H1 (cell line): ENCODE data around the gene OR52E8.

Experiments used
- EGR1 ChIP-seq: IDR thresholded peaks from 2 replicates; pipeline ENCODE4 v1.6.1; 2011; ENCODE audit warnings: low read depth, low read length, borderline replicate concordance
- TF ChIP-seq, protein P1 (sequence below), 3 experiments: IDR thresholded peaks; 1 replicate in 2 of 3; 2 replicates in 1 of 3; pipeline versions ENCODE4 v1.5.1 to v1.6.1; 2011; ENCODE audit warnings: low read length in 3 of 3, mild to moderate bottlenecking in 3 of 3, inconsistent platforms in 2 of 3, low read depth in 1 of 3, moderate library complexity in 1 of 3; ENCODE audit not compliant: insufficient read depth in 1 of 3; ENCODE audit errors: control extremely low read depth in 1 of 3

- TF ChIP-seq, protein P1, sequence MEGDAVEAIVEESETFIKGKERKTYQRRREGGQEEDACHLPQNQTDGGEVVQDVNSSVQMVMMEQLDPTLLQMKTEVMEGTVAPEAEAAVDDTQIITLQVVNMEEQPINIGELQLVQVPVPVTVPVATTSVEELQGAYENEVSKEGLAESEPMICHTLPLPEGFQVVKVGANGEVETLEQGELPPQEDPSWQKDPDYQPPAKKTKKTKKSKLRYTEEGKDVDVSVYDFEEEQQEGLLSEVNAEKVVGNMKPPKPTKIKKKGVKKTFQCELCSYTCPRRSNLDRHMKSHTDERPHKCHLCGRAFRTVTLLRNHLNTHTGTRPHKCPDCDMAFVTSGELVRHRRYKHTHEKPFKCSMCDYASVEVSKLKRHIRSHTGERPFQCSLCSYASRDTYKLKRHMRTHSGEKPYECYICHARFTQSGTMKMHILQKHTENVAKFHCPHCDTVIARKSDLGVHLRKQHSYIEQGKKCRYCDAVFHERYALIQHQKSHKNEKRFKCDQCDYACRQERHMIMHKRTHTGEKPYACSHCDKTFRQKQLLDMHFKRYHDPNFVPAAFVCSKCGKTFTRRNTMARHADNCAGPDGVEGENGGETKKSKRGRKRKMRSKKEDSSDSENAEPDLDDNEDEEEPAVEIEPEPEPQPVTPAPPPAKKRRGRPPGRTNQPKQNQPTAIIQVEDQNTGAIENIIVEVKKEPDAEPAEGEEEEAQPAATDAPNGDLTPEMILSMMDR (IDR thresholded peaks at IDR 0.05; ENCODE audit: control extremely low read depth in 1 of 3, insufficient read depth in 1 of 3, low read depth in 1 of 3, low read length in 3 of 3): no peak
- TF ChIP-seq EGR1: no peak
Measured at GRCh38 chr11:5831196-5831829, 26.2 kb downstream of the OR52E8 start.
